Neural cell (in vitro differentiated cells): ENCODE results near the gene EPAS1. TPM values are rescaled to one million over a fixed set of nuclear protein-coding genes. Genes with fewer than 3 reads are reported as not detected.

Experiments used
- H2AFZ ChIP-seq: fragments of 200-600, 300-800 bp; sonication (generic), shearing (Covaris generic); 2 replicates; pipeline ENCODE4 v1.6.0; 2014; ENCODE audit warnings: low read depth, mild to moderate bottlenecking, antibody characterized with exemption, low read length, moderate library complexity
- H3F3A ChIP-seq: fragments of 200-600 bp; shearing (Covaris generic); 2 replicates; pipeline ENCODE4 v1.6.1; 2016; ENCODE audit warnings: mild to moderate bottlenecking, moderate library complexity, mixed read lengths, antibody characterized with exemption, low read length; ENCODE audit not compliant: insufficient read depth, poor library complexity, severe bottlenecking
- H3K27ac ChIP-seq: fragments of 200-600, 300-800 bp; sonication (generic), shearing (Covaris generic); 2 replicates; pipeline ENCODE4 v1.5.1; 2014; ENCODE audit warnings: mild to moderate bottlenecking, low read length, moderate library complexity
- H3K27me3 ChIP-seq: fragments of 300-800, 200-600 bp; sonication (generic), shearing (Covaris generic); 2 replicates; pipeline ENCODE4 v1.6.0; 2014; ENCODE audit warnings: mild to moderate bottlenecking, low read depth, low read length, moderate library complexity; ENCODE audit not compliant: insufficient read depth
- H3K36me3 ChIP-seq: fragments of 300-800, 200-600 bp; sonication (generic), shearing (Covaris generic); 2 replicates; pipeline ENCODE4 v1.5.1; 2014; ENCODE audit warnings: mild to moderate bottlenecking, antibody characterized with exemption, low read length, moderate library complexity; ENCODE audit not compliant: insufficient read depth
- H3K4me2 ChIP-seq: fragments of 300-800, 200-600 bp; sonication (generic), shearing (Covaris generic); 2 replicates; pipeline ENCODE4 v1.6.0; 2014; ENCODE audit warnings: mild to moderate bottlenecking, low read length
- H3K4me3 ChIP-seq: fragments of 300-800, 200-600 bp; sonication (generic), shearing (Covaris generic); 2 replicates; pipeline ENCODE4 v1.5.1; 2014; ENCODE audit warnings: mild to moderate bottlenecking, low read length, moderate library complexity
- H3K79me2 ChIP-seq: fragments of 200-600 bp; shearing (Covaris generic); replicated peaks from 2 replicates; pipeline ENCODE4 v1.6.0; 2014; ENCODE audit warnings: mild to moderate bottlenecking, low read length, moderate library complexity; ENCODE audit not compliant: insufficient read depth
- H3K9ac ChIP-seq: fragments of 300-800, 200-600 bp; sonication (generic), shearing (Covaris generic); 2 replicates; pipeline ENCODE4 v1.6.1; 2016; ENCODE audit warnings: mild to moderate bottlenecking, low read length, mixed read lengths
- H3K9me2 ChIP-seq: fragments of 200-600 bp; shearing (Covaris generic); 2 replicates; pipeline ENCODE4 v1.6.1; 2016; ENCODE audit warnings: mild to moderate bottlenecking, low read length, mixed read lengths; ENCODE audit not compliant: insufficient read depth
- H3K9me3 ChIP-seq: fragments of 200-600, 300-800 bp; sonication (generic), shearing (Covaris generic); 2 replicates; pipeline ENCODE4 v1.6.1; 2016; ENCODE audit warnings: mild to moderate bottlenecking, mixed run types, low read length, moderate library complexity, mixed read lengths
- H4K20me1 ChIP-seq: fragments of 200-600 bp; shearing (Covaris generic); 2 replicates; pipeline ENCODE4 v1.6.1; 2016; ENCODE audit warnings: mild to moderate bottlenecking, mixed run types; ENCODE audit not compliant: insufficient read depth
- CTCF ChIP-seq: fragments of 450-650 bp; IDR thresholded peaks from 2 replicates; pipeline ENCODE4 v1.5.1; 2014; ENCODE audit warnings: antibody characterized with exemption, mild to moderate bottlenecking, moderate library complexity; ENCODE audit not compliant: poor library complexity, severe bottlenecking
- EP300 ChIP-seq: fragments of 450-650 bp; conservative IDR thresholded peaks from 2 replicates; pipeline ENCODE4 v1.6.1; 2014; ENCODE audit warnings: antibody characterized with exemption, mild to moderate bottlenecking, moderate library complexity; ENCODE audit not compliant: poor library complexity, severe bottlenecking
- EZH2 ChIP-seq: fragments of 200-600, 300-800 bp; shearing (Covaris generic), sonication (generic); IDR thresholded peaks from 2 replicates; pipeline ENCODE4 v1.6.1; 2014; ENCODE audit warnings: antibody characterized with exemption, low read length, borderline replicate concordance, mild to moderate bottlenecking; ENCODE audit not compliant: insufficient read depth, poor library complexity, severe bottlenecking
- MXI1 ChIP-seq: fragments of 450-650 bp; conservative IDR thresholded peaks from 2 replicates; pipeline ENCODE4 v1.6.1; 2014; ENCODE audit warnings: antibody characterized with exemption, mild to moderate bottlenecking; ENCODE audit not compliant: poor library complexity, severe bottlenecking
- POLR2AphosphoS5 ChIP-seq: IDR thresholded peaks from 2 replicates; pipeline ENCODE4 v1.6.1; 2012
- RAD21 ChIP-seq: fragments of 450-650 bp; conservative IDR thresholded peaks from 2 replicates; pipeline ENCODE4 v1.6.1; 2014; ENCODE audit warnings: antibody characterized with exemption, mild to moderate bottlenecking, moderate library complexity
- REST ChIP-seq: IDR thresholded peaks from 2 replicates; pipeline ENCODE4 v1.6.1; 2012; ENCODE audit warnings: borderline replicate concordance
- SMC3 ChIP-seq: fragments of 450-650 bp; conservative IDR thresholded peaks from 2 replicates; pipeline ENCODE4 v1.6.1; 2014; ENCODE audit warnings: antibody characterized with exemption, mild to moderate bottlenecking, moderate library complexity; ENCODE audit not compliant: poor library complexity
- TAF1 ChIP-seq: IDR thresholded peaks from 2 replicates; pipeline ENCODE4 v1.6.1; 2012; ENCODE audit warnings: low read depth
- polyA plus RNA-seq: library from polyadenylated mRNA; depleted of rRNA; stranded (reverse); fragments of >200 nt; gene quantifications from 2 replicates; pipeline ENCODE4 v1.2.3, GENCODE V29; 2014

Gene EPAS1
- polyA plus RNA-seq, 1 donor from 2014 or later, result not detected

- no peaks in the 10 kb centered on the region for H3K27me3 ChIP-seq
- no peaks in the 10 kb centered on the region for H3K79me2 ChIP-seq
- H3F3A ChIP-seq, result no peaks in the 10 kb centered on the region
- H2AFZ ChIP-seq, result no peak overlapping the region
- TF ChIP-seq EP300, result no peak
- no peak for TF ChIP-seq TAF1
- no peak for TF ChIP-seq POLR2AphosphoS5
- TF ChIP-seq SMC3, result no peak
- TF ChIP-seq CTCF, result no peak
- TF ChIP-seq RAD21, result no peak
- TF ChIP-seq MXI1, result no peak
- TF ChIP-seq REST, result no peak
- TF ChIP-seq EZH2, result no peak
- H3K27ac ChIP-seq, result no peak overlapping the region
- H3K4me2 ChIP-seq, result no peak overlapping the region
- H3K9ac ChIP-seq, result no peak overlapping the region
- H4K20me1 ChIP-seq, result no peaks in the 10 kb centered on the region
- no peak overlapping the region for H3K4me3 ChIP-seq
- H3K36me3 ChIP-seq, result no peaks in the 10 kb centered on the region
- no peaks in the 10 kb centered on the region for H3K9me2 ChIP-seq
- no peaks in the 10 kb centered on the region for H3K9me3 ChIP-seq
Observed at GRCh38 chr2:46264447-46264846, 32.8 kb upstream of the EPAS1 start.

GRCh38 chr2:46266134-46266533, 31.1 kb upstream of the EPAS1 start:
- Histone ChIP-seq H4K20me1 (no peaks in the 10 kb centered on the region), H3K36me3 (no peaks in the 10 kb centered on the region), H3K27ac (no peak overlapping the region), H3F3A (no peaks in the 10 kb centered on the region), H3K79me2 (no peaks in the 10 kb centered on the region), H3K27me3 (no peaks in the 10 kb centered on the region), H3K4me3 (no peak overlapping the region), H2AFZ (no peak overlapping the region), H3K9me2 (no peaks in the 10 kb centered on the region), H3K9ac (no peak overlapping the region), H3K4me2 (no peak overlapping the region), H3K9me3 (no peaks in the 10 kb centered on the region)
- TF ChIP-seq REST (no peak), MXI1 (no peak), RAD21 (no peak), SMC3 (no peak), EZH2 (no peak), POLR2AphosphoS5 (no peak), CTCF (no peak), TAF1 (no peak), EP300 (no peak)
